ENCODE results near the gene SLC39A11. TPM values are rescaled to one million over a fixed set of nuclear protein-coding genes. Genes with fewer than 3 reads are reported as not detected.

Gene SLC39A11
- total and polyA plus RNA-seq, 2 of the 13 experiments (the other 11 are each of a cell fraction or from before 2014, with no cell fraction given): 17.2 to 31.5 TPM

DNA sequence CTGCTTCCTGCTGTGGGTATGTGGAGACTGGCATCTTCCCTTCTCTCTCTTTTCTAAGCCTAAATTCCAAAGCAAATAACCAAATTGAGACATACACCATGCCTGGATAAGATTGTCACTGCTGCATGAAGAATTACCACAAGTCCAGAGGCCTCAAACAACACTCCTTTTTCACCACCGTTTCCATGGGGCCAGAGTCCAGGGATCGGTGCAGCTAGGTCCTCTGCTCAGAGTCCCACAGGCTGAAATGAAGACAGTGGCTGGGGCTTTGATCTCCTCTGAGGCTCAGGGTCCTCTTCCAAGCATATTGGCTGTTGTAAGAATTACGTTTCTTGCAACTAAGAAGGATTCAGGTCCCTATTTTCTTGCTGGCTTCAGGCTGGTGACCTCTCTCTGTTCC lies 130.4 kb downstream of the SLC39A11 start (continued):
- TF ChIP-seq, protein P1, sequence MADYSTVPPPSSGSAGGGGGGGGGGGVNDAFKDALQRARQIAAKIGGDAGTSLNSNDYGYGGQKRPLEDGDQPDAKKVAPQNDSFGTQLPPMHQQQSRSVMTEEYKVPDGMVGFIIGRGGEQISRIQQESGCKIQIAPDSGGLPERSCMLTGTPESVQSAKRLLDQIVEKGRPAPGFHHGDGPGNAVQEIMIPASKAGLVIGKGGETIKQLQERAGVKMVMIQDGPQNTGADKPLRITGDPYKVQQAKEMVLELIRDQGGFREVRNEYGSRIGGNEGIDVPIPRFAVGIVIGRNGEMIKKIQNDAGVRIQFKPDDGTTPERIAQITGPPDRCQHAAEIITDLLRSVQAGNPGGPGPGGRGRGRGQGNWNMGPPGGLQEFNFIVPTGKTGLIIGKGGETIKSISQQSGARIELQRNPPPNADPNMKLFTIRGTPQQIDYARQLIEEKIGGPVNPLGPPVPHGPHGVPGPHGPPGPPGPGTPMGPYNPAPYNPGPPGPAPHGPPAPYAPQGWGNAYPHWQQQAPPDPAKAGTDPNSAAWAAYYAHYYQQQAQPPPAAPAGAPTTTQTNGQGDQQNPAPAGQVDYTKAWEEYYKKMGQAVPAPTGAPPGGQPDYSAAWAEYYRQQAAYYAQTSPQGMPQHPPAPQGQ (CRISPR knock-in tag; IDR thresholded peaks at IDR 0.05; ENCODE audit: borderline replicate concordance): no peak
- TF ChIP-seq MTA3 (CRISPR knock-in tag; IDR thresholded peaks at IDR 0.05) (no peak), HMG20B (CRISPR knock-in tag; conservative IDR thresholded peaks at IDR 0.05) (no peak), ZSCAN31 (CRISPR knock-in tag; IDR thresholded peaks at IDR 0.05; ENCODE audit: low read depth) (no peak), MEIS1 (CRISPR knock-in tag; IDR thresholded peaks at IDR 0.05; ENCODE audit: borderline replicate concordance) (no peak), CCDC6 (CRISPR knock-in tag; IDR thresholded peaks at IDR 0.05) (no peak), SMC3 (IDR thresholded peaks at IDR 0.05; ENCODE audit: low read length) (0 out of 2 replicates have a peak, but pooled peaks have one; percentile 8), HNRNPL (IDR thresholded peaks at IDR 0.05; ENCODE audit: low read depth, low read length) (no peak), ZNF292 (CRISPR knock-in tag; IDR thresholded peaks at IDR 0.05; ENCODE audit: borderline replicate concordance, low read depth) (no peak), ZNF264 (CRISPR knock-in tag; IDR thresholded peaks at IDR 0.05) (peak; percentile 64; the same call in 1 of the 2 replicates), ZNF788 (CRISPR knock-in tag; IDR thresholded peaks at IDR 0.05; ENCODE audit: borderline replicate concordance) (no peak)
- TF ChIP-seq, protein P2, sequence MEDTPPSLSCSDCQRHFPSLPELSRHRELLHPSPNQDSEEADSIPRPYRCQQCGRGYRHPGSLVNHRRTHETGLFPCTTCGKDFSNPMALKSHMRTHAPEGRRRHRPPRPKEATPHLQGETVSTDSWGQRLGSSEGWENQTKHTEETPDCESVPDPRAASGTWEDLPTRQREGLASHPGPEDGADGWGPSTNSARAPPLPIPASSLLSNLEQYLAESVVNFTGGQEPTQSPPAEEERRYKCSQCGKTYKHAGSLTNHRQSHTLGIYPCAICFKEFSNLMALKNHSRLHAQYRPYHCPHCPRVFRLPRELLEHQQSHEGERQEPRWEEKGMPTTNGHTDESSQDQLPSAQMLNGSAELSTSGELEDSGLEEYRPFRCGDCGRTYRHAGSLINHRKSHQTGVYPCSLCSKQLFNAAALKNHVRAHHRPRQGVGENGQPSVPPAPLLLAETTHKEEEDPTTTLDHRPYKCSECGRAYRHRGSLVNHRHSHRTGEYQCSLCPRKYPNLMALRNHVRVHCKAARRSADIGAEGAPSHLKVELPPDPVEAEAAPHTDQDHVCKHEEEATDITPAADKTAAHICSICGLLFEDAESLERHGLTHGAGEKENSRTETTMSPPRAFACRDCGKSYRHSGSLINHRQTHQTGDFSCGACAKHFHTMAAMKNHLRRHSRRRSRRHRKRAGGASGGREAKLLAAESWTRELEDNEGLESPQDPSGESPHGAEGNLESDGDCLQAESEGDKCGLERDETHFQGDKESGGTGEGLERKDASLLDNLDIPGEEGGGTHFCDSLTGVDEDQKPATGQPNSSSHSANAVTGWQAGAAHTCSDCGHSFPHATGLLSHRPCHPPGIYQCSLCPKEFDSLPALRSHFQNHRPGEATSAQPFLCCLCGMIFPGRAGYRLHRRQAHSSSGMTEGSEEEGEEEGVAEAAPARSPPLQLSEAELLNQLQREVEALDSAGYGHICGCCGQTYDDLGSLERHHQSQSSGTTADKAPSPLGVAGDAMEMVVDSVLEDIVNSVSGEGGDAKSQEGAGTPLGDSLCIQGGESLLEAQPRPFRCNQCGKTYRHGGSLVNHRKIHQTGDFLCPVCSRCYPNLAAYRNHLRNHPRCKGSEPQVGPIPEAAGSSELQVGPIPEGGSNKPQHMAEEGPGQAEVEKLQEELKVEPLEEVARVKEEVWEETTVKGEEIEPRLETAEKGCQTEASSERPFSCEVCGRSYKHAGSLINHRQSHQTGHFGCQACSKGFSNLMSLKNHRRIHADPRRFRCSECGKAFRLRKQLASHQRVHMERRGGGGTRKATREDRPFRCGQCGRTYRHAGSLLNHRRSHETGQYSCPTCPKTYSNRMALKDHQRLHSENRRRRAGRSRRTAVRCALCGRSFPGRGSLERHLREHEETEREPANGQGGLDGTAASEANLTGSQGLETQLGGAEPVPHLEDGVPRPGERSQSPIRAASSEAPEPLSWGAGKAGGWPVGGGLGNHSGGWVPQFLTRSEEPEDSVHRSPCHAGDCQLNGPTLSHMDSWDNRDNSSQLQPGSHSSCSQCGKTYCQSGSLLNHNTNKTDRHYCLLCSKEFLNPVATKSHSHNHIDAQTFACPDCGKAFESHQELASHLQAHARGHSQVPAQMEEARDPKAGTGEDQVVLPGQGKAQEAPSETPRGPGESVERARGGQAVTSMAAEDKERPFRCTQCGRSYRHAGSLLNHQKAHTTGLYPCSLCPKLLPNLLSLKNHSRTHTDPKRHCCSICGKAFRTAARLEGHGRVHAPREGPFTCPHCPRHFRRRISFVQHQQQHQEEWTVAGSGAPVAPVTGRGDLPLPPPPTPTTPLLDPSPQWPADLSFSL (CRISPR knock-in tag; IDR thresholded peaks at IDR 0.05): no peak
- TF ChIP-seq, protein P3, sequence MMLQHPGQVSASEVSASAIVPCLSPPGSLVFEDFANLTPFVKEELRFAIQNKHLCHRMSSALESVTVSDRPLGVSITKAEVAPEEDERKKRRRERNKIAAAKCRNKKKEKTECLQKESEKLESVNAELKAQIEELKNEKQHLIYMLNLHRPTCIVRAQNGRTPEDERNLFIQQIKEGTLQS (CRISPR knock-in tag; IDR thresholded peaks at IDR 0.05): no peak

All from HepG2 (cell line).